Activated T-cell treated with anti-CD3 and anti-CD28 coated beads for 1 hour (primary cell): ENCODE measurements around the gene CDC42.
A peak's percentile ranks its signal among the peaks of the same experiment; 100 is the strongest.

Experiments
- DNase-seq: peaks from one replicate; pipeline ENCODE4 v3.0.0-alpha.2; 2020; ENCODE audit warnings: low read depth

Gene CDC42

GRCh38 chr1:22037520-22037919 is 15.0 kb upstream of the CDC42 start:
- DNase-seq, result no peak

- DNase-seq, result no peak
Measured at GRCh38 chr1:22038036-22038435, 14.5 kb upstream of the CDC42 start.

DNA sequence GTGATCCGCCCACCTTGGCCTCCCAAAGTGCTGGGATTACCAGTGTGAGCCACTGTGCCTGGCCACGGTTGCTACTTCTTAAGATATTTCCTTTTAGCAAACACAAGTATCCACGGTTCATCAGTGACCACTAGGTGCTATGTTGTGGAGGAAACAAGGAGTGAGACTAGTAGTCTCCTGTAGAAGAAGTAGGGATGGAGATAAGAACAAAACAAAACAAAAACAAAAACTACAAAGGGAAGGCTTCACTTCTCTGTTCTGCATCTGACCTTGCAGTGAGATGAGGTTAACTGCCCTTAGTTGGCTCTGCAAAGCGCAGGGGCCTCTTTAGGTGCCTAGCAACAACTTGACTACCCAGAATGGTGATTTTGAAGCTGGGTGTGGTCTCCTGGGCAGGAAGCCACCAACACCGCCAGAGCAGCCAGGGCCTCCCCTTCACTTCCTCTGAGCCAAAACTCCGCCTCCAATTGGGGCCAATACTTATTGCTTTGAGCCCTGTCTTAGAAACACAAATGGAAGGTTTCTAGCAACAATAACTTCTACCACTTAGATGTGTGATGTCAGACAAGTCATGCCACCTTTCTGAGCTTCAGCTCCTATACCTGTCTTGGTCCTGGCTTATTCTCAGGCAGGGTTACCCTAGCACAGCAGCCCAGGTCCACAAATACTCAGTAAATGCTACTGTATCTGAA is 12.8 kb upstream of the CDC42 start:
- peak; percentile 75 for DNase-seq

DNA sequence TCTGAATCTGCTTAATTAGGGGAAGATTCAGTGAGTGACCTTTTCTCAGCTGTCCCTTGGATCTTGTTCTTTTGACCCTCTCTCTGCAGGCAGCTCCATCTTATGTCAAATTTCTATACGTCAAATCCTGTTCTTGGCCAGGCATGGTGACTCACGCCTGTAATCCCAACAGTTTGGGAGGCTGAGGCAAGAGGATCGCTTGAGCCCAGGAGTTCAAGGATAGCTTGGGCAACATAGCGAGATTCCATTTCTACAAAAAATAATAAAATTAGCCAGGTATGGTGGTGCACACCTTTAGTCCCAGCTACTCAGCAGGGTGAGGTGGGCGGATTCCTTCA is 12.3 kb upstream of the CDC42 start:
- no peak for DNase-seq

DNA sequence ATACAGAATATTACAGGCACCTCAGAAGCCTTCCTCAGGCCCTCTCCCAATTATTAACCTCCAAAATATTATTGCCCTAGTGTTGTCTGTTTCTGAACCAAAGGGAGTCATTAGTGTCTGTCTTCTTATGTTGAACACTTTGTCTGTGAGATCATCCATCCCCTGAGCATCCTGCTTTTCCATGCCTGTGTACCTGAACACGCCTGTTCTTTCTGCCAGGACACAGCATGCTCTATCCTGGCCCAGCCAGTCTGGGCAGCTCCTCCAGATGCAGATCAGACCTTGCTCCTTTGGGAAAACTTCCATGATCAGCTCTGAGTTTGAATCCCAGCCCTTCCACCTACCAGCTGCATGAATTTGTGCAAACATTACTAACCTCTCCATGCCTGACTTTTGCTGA is 11.0 kb upstream of the CDC42 start:
- DNase-seq, result no peak

DNA sequence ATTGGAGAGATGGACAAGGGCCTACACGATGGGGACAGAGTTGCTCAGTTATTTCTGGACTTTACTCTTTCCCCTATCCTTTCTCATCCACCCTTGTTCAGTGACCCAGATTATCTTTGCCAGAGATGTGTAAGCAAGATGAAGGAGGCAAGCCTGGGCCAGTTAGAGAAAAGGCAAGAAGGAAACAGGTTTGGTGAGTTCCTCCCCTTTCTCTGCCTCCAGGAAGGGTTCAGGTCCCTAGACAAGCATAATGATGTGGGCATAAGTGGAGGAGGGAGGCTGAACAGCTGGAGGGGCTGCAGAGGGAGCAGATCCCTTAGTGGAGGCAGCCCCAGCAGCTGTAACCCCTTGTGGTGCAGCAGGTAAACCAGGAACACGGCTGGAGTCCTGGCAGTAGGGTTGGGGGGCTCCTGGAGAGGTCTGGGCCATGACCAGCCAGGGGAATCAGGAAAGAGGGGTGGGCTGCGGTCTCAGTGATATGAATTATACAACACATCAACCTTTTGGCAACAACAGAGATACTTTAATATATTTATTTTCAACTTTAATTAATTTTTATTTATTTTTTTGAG is 9.2 kb upstream of the CDC42 start:
- DNase-seq, result no peak

DNA sequence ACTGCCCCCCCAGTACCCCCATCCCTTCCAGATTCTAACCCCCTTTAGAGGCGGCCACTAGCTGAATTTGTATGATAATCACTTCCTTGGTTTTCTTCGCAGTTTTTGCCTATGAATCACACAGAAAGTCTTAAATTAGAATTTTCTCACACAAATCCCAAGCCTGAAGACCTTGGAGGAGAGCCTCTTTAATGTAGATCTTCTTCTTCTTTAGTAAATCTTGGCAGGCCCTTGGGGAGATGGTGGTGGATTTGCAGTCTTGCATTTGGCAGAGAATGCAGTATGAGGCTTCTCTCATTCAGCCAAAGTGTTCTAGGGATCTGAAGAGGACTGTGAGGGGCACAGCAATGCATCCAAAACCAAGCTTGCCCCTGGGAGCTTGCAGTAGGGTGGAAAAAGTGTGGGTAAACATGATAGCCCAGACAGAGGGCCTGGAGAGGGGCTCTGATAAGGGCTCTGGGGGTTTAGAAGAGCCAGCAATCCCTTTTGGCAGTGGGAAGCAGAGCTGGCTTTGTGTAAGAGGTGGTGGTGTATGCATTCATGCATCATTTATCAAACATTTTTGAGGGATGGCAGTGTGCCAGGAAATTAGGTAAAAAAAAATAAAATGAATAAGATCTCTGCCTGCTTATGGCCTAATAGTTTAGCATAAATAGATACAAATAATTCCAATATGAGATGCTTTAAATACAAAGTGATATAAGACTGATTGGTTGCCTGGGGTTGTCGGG is 7.7 kb upstream of the CDC42 start:
- no peak for DNase-seq

GRCh38 chr1:22045604-22046228 is 6.8 kb upstream of the CDC42 start:
- no peak for DNase-seq

DNA sequence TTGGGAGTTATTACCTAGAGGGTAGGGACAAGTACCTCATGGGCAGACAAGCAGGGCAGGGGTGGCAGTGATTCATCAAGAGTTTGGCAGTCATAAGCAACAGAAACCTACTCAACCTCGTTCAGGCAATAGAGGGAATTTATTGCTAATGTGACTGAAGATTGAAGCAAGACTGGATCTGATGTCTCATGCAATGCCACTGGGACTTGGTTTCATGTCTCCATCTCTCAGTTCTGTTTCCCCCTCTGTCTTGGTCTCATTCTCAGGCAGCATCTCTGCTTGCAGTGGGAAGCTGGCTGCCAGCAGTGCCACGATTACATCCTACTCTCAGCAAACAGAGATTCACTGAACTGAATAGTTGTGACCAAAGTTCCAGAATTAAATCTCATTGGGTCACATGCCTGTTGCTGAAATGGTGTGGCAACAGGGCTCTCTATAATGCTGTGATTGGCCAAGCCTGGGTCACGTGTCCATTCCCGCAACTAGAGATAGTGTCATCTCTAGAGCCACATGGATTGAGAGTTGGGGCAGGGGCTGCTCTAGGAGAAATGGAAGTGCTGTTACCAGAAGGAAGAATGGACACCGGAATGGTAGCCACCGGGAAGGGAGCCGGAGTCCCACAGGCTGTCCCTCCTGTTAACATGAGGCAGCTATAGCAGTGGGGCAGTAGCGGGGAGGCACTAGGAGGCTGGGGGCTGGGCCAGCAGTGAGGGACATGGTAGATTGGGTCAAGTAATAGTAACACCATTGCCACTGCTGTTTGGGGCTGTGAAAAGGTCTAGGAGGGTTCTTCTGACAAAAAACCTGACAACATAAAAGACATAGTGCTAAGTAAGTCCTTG is 3.9 kb upstream of the CDC42 start:
- no peak for DNase-seq

DNA sequence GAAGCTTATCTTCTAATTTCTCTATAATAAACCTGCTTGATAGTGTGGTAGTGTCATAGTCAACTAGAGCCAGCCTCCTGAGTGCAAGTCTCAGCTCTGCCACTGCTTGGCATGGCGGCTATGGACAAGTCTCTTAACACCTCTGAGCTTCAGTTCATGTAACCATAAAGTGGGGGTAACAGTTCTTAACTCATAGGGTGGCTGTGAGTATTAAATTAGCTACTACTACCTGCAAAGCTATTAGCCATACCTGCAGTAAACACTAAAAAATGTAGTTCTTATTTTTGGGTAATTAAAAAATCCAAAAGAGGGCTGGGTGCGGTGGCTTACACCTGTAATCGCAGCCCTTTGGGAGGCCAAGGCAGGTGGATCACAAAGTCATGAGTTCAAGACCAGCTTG is 2.2 kb upstream of the CDC42 start:
- no peak for DNase-seq

DNA sequence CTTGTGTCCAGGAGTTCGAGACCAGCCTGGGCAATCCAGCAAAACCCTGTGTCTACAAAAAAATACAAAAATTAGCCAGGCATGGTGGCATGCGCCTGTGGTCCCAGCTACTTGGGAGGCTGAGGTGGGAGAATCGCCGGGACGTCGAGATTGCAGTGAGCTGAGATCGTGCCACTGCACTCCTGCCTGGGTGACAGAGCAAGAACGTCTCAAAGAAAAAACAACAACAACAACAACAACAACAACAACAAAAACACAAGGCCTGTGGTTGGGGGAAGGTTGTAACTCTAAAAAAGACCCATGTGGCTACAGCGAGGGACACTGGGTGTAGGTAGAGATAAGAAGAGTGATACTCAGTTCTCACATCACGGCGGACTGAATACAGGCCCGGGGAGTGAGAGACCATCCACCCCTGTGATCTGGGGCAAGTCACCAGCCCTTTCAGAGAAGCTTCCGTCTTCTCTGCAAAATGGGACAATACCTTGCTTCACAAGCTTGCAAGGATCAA is 848 bp upstream of the CDC42 start:
- DNase-seq, result no peak

- DNase-seq, result peak; percentile 24
Measured at GRCh38 chr1:22053017-22053860, 730 bp downstream of the CDC42 start.

GRCh38 chr1:22053861-22054770 is 1.6 kb downstream of the CDC42 start:
- no peak for DNase-seq

- DNase-seq, result no peak
Measured at GRCh38 chr1:22055463-22055862, 3.0 kb downstream of the CDC42 start.

- DNase-seq, result no peak
Measured at GRCh38 chr1:22056043-22056442, 3.5 kb downstream of the CDC42 start.

- no peak for DNase-seq
Measured at GRCh38 chr1:22056936-22057335, 4.4 kb downstream of the CDC42 start.

GRCh38 chr1:22057861-22058260 is 5.4 kb downstream of the CDC42 start:
- no peak for DNase-seq

GRCh38 chr1:22064751-22065402 is 12.4 kb downstream of the CDC42 start:
- DNase-seq, result no peak

GRCh38 chr1:22071511-22071910 is 19.0 kb downstream of the CDC42 start:
- DNase-seq, result no peak
